SJCRH30 (cell line): ENCODE data around the gene RPL36. TPM values are rescaled to one million over a fixed set of nuclear protein-coding genes. Genes with fewer than 3 reads are reported as not detected.
"Not testable (repeated sequence)": the region's sequence is repeated elsewhere in the genome, so short reads cannot be mapped to it uniquely, and the experiment has no call there.

ENCODE experiments used
- DNase-seq, 2 experiments: peaks; one replicate each; pipeline ENCODE4 v3.0.0-alpha.2; 2015 to 2020
- H3K27ac ChIP-seq: fragments of 250-450 bp; sonication (Bioruptor Pico); 2 replicates; pipeline ENCODE4 v1.5.1; 2020; ENCODE audit warnings: mild to moderate bottlenecking, moderate library complexity
- H3K27me3 ChIP-seq: fragments of 250-450 bp; sonication (Bioruptor Pico); 2 replicates; pipeline ENCODE4 v1.5.1; 2020; ENCODE audit warnings: mild to moderate bottlenecking, moderate library complexity
- H3K36me3 ChIP-seq: fragments of 250-450 bp; sonication (Bioruptor Pico); 2 replicates; pipeline ENCODE4 v1.5.1; 2020; ENCODE audit warnings: mild to moderate bottlenecking, moderate library complexity
- H3K4me1 ChIP-seq: fragments of 250-450 bp; sonication (Bioruptor Pico); 2 replicates; pipeline ENCODE4 v1.5.1; 2020; ENCODE audit warnings: mild to moderate bottlenecking, moderate library complexity
- H3K4me3 ChIP-seq: fragments of 250-450 bp; sonication (Bioruptor Pico); 2 replicates; pipeline ENCODE4 v1.5.1; 2020; ENCODE audit warnings: mild to moderate bottlenecking, moderate library complexity
- H3K9me3 ChIP-seq: fragments of 250-450 bp; sonication (Bioruptor Pico); replicated peaks from 2 replicates; pipeline ENCODE4 v1.5.1; 2020; ENCODE audit warnings: mild to moderate bottlenecking, moderate library complexity
- total RNA-seq: library from RNA; depleted of rRNA; stranded (reverse); fragments of >200 nt; shearing (Covaris generic); gene quantifications from 2 replicates; pipeline ENCODE4 v1.2.3, GENCODE V29; 2014

RPL36 gene
- total RNA-seq, 1 experiment from 2014 or later = 510 TPM

- no peak for DNase-seq
- H3K36me3 ChIP-seq = peaks cover 62% of the 10 kb centered on the region
Measured at GRCh38 chr19:5698635-5699422, 8.7 kb downstream of the RPL36 start.

DNA sequence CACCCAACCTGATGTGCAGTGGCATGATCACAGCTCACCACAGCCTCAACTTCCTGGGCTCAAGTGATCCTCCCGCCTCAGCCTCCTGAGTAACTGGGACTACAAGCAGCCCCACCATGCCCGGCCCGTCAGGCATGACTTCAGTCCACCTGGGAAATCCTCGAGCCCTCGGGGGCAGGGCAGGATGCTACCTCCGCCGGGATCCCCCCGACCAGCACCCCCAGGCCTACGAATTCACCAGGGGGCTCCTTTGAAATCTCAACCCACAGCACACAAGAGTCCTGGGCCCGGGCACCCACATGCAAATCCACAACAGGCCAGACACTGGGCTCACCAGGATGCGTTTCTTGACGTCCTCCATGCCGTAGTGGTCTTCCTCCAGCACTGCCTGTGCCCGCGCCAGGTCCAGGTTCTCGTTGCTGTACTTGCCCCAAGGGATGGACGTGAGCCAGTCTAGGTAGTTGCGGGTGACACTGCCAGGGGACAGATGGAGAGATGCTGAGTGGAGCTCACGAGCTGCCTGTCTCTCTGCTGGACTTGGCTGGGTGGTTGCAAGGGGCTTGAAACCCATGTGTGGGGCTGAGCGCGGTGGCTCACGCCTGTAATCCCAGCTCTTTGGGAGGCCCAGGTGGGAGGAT, 10.5 kb downstream of the RPL36 start:
- H3K4me1 ChIP-seq = peaks cover under 1% of the 10 kb centered on the region; the same call in 1 of the 2 replicates
- DNase-seq = no peak
- H3K4me3 ChIP-seq = no peak overlapping the region
- no peaks in the 10 kb centered on the region for H3K27me3 ChIP-seq
- no peaks in the 10 kb centered on the region for H3K9me3 ChIP-seq
- no peak overlapping the region for H3K27ac ChIP-seq
- H3K36me3 ChIP-seq = peaks cover 64% of the 10 kb centered on the region

More at GRCh38 chr19:5698635-5699422, 8.7 kb downstream of the RPL36 start:
- no peak overlapping the region for H3K27ac ChIP-seq
- no peaks in the 10 kb centered on the region for H3K9me3 ChIP-seq
- peaks cover 9% of the 10 kb centered on the region for H3K4me1 ChIP-seq
- H3K27me3 ChIP-seq = no peaks in the 10 kb centered on the region
- no peak overlapping the region for H3K4me3 ChIP-seq

DNA sequence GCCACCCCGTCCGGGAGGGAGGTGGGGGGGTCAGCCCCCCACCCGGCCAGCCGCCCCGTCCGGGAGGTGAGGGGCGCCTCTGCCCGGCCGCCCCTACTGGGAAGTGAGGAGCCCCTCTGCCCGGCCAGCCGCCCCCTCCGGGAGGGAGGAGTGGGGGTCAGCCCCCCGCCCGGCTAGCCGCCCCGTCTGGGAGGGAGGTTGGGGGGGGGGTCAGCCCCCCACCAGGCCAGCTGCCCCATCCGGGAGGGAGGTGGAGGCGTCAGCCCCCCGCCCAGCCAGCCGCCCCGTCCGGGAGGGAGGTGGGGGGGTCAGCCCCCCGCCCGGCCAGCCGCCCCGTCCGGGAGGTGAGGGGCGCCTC, 11.9 kb downstream of the RPL36 start:
- not testable (repeated sequence) for DNase-seq, H3K4me1 ChIP-seq, H3K4me3 ChIP-seq, H3K27ac ChIP-seq, H3K9me3 ChIP-seq, H3K27me3 ChIP-seq
- peaks cover 68% of the 10 kb centered on the region for H3K36me3 ChIP-seq

DNA sequence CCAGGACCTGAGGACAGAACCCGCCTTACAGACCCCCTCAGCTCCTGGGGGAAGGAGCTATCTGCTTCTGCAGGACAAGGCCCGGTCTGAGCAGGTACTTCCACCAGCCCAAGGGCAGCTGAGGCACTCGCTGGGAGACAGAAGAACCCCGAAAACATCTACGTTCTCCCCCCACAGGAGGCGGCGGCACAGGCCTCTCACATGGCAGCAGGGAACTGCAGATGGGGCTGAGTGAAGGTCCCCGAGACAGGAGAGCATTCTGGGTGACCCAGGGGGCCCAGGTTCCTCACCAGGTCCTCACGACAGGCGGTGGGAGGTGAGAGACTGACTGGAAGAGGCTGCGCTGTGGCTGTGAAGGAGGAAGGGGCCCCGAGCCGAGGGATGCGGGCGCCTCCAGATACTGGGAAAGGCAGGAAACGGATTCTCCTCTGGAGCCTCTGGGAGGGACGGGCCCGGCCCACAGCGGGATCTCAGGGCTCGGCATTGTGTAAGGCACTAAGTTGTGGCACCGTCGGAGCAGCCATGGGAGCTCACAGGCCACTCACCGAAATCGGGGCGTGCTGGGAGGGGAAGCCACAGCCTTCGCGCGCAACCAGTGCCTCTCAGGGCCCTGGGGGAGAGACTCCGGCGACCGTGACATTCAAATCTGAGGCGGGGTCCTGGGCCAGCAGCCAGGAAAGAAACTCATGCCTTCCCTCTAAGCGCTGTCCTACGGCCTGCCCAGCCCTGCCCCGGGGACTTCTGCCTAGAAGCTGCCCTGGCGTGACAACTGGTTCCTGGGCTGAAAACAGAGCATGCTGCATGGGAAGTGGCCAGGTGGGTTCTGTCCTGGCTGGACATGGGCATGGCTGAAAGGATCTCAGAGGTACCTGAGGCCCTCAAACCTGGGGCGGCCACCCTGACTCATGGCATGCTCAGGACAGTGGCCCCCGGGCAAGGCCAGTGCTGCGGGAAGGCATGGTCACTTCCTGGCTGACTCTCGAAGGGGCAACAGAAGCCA, 14.0 kb downstream of the RPL36 start:
- DNase-seq = no peak
- H3K27ac ChIP-seq = no peak overlapping the region
- no peaks in the 10 kb centered on the region for H3K27me3 ChIP-seq
- H3K4me3 ChIP-seq = no peak overlapping the region
- peaks cover 62% of the 10 kb centered on the region for H3K36me3 ChIP-seq
- H3K9me3 ChIP-seq = no peaks in the 10 kb centered on the region
- H3K4me1 ChIP-seq = no peaks in the 10 kb centered on the region

DNA sequence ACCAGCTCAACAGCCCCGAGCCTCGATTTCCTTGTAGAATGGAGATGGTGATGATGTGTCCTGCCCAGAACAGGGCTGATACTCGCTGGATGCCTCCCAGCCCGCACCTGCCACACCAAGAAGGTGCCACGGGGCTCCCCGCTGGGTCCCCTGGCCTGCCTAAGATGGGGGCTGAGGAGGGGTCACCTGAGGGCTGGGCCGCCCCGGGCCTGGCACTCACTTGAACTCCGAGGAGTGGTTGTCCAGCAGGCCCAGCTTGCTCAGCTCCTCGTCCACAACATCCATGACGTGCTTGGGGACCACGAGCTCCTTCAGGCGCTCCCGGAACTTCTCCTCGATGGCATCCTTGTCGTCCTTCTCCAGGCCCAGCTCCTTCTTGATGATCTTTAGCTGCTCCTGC, 15.5 kb downstream of the RPL36 start:
- Histone ChIP-seq H3K4me3 (no peak overlapping the region), H3K27ac (no peak overlapping the region), H3K36me3 (peaks cover 58% of the 10 kb centered on the region), H3K4me1 (no peaks in the 10 kb centered on the region), H3K27me3 (no peaks in the 10 kb centered on the region), H3K9me3 (no peaks in the 10 kb centered on the region)
- DNase-seq = no peak

DNA sequence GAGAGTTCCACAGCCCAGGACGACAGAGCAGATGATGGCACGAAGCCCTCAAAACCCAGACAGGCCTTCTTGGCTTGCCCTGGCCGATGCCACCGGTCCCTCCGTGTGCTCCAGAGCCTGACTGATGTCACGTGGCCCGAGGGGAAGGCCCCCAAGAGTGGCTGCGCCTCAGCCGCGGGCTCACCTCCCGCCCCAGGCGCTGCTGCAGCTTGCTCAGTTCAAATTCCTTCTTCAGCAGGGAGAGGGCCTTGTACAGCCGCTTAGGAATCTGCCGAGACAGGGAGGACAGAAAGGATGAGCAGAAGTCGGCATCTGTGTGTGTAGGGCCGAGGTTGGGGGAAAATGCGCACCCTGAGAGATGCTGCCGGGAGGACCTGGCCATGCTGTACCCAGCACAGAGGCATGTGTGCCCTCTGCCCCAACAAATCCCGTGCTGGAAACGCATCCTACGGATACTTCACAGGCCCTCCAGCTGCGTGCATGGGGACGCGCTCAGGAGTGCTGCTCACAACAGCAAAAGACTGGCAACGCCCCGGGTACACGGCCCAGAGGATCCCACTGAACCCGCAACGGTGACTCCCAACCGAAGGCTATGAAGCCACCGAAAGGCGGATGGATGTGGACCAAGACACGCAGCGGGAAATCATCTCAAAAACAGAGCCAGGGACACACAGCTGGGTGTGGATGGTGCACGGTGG, 16.9 kb downstream of the RPL36 start:
- Histone ChIP-seq H3K9me3 (no peaks in the 10 kb centered on the region), H3K36me3 (peaks cover 60% of the 10 kb centered on the region), H3K27ac (no peak overlapping the region), H3K4me1 (no peaks in the 10 kb centered on the region), H3K4me3 (no peak overlapping the region), H3K27me3 (no peaks in the 10 kb centered on the region)
- no peak for DNase-seq

- H3K4me1 ChIP-seq = no peaks in the 10 kb centered on the region
- H3K9me3 ChIP-seq = no peaks in the 10 kb centered on the region
- no peak for DNase-seq
- H3K27me3 ChIP-seq = no peaks in the 10 kb centered on the region
- peaks cover 68% of the 10 kb centered on the region for H3K36me3 ChIP-seq
- H3K4me3 ChIP-seq = no peak overlapping the region
- no peak overlapping the region for H3K27ac ChIP-seq
Measured at GRCh38 chr19:5707576-5708575, 17.8 kb downstream of the RPL36 start.

DNA sequence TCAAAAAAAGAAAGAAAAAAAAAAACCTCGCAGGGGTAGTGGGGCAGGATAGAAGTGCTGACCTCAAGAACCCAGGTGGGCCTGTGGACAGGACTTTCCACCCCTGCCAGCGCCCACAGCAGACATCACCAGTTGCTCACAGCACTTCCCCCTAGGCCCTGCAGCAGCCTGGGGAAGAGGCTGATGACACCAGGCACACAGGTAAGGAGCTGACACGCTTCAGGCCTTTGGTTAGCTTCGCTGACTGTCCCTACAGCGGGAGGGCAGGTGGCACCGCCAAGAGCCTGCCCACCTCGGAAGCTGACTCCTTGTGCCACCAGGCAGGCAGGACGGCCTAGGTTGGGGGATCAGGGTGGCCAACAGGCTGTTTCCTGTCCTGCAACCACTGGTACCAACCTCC, 20.9 kb downstream of the RPL36 start:
- H3K4me3 ChIP-seq = no peak overlapping the region
- H3K4me1 ChIP-seq = no peaks in the 10 kb centered on the region
- H3K36me3 ChIP-seq = peaks cover 47% of the 10 kb centered on the region
- no peak overlapping the region for H3K27ac ChIP-seq
- no peaks in the 10 kb centered on the region for H3K9me3 ChIP-seq
- H3K27me3 ChIP-seq = no peaks in the 10 kb centered on the region
- no peak for DNase-seq

GRCh38 chr19:5711713-5712161, 21.6 kb downstream of the RPL36 start:
- no peak for DNase-seq
- Histone ChIP-seq H3K27ac (no peak overlapping the region), H3K27me3 (no peaks in the 10 kb centered on the region), H3K9me3 (no peaks in the 10 kb centered on the region), H3K36me3 (peaks cover 40% of the 10 kb centered on the region), H3K4me1 (no peaks in the 10 kb centered on the region), H3K4me3 (no peak overlapping the region)

- no peak overlapping the region for H3K27ac ChIP-seq
- peaks cover 37% of the 10 kb centered on the region for H3K36me3 ChIP-seq
- no peak overlapping the region for H3K4me3 ChIP-seq
- DNase-seq = no peak
- no peaks in the 10 kb centered on the region for H3K27me3 ChIP-seq
- H3K4me1 ChIP-seq = no peaks in the 10 kb centered on the region
- no peaks in the 10 kb centered on the region for H3K9me3 ChIP-seq
Measured at GRCh38 chr19:5713228-5713627, 23.1 kb downstream of the RPL36 start.

DNA sequence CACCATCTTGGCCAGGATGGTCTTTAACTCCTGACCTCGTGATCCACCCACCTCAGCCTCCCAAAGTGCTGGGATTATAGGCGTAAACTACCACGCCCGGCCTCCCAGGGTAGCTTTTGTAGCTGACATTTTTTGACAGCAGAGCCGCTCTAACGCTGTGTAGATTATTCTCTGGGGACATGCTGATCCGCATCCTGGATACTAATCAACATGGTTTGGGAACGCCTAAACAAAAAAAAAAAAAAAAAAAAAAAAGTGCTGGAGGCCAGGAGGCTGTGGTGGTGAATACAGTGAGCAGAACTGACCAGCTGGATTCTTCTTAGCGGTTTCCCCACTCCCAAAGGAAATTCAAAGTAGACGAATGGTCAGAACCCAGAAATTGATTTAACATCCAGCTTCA, 24.7 kb downstream of the RPL36 start:
- Histone ChIP-seq H3K4me1 (peaks cover 4% of the 10 kb centered on the region; the same call in 1 of the 2 replicates), H3K27ac (no peak overlapping the region), H3K27me3 (no peaks in the 10 kb centered on the region), H3K36me3 (peaks cover 35% of the 10 kb centered on the region), H3K4me3 (no peak overlapping the region), H3K9me3 (no peaks in the 10 kb centered on the region)
- no peak for DNase-seq

GRCh38 chr19:5717215-5717935, 27.3 kb downstream of the RPL36 start:
- DNase-seq = no peak
- no peak overlapping the region for H3K4me3 ChIP-seq

More at GRCh38 chr19:5717215-5717935, 27.3 kb downstream of the RPL36 start:
- Histone ChIP-seq H3K4me1 (peaks cover 4% of the 10 kb centered on the region; the same call in 1 of the 2 replicates), H3K9me3 (no peaks in the 10 kb centered on the region), H3K36me3 (peaks cover 15% of the 10 kb centered on the region), H3K27ac (no peak overlapping the region), H3K27me3 (no peaks in the 10 kb centered on the region)
